ENCODE data around the gene DEUP1. TPM values are rescaled to one million over a fixed set of nuclear protein-coding genes. Genes with fewer than 3 reads are reported as not detected.
A peak's percentile ranks its signal among the peaks of the same experiment; 100 is the strongest.

DEUP1 gene
- total and polyA plus RNA-seq, 9 of the 15 experiments (the other 6 are each of a cell fraction or from before 2014, with no cell fraction given): 1.4 to 10.9 (median 9.3) TPM

DNA sequence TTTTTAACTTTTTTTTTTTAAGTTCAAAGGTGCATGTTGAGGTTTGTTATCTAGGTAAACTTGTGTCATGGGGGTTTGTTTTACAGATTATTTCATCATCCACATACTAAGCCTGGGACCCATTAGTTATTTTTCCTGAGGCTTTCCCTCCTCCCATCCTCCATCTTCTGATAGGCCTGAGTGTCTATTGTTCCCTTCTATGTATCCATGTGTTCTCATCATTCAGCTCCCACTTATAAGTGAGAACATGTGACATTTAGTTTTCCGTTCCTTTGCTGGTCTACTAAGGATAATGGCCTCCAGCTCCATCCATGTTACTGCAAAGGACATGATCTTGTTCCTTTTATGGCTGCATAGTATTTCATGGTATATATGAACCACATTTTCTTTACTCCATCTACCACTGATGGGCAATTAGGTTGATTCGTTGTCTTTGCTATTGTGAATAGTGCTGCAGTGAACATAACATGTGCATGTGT, 14.4 kb downstream of the DEUP1 start (continued):
- TF ChIP-seq HOXB6 (CRISPR knock-in tag; IDR thresholded peaks at IDR 0.05; ENCODE audit: borderline replicate concordance) (no peak), SNIP1 (IDR thresholded peaks at IDR 0.05; ENCODE audit: low read depth) (no peak), ZNF311 (CRISPR knock-in tag; IDR thresholded peaks at IDR 0.05) (no peak), KAT8 (IDR thresholded peaks at IDR 0.05; ENCODE audit: low read depth) (no peak), ZKSCAN3 (CRISPR knock-in tag; IDR thresholded peaks at IDR 0.05) (no peak), ARID2 (IDR thresholded peaks at IDR 0.05) (no peak), FUS (optimal IDR thresholded peaks at IDR 0.05; ENCODE audit: low read depth, low read length) (no peak), DPF2 (IDR thresholded peaks at IDR 0.05) (peak; percentile 50; the same call in 1 of the 2 replicates), LCOR (CRISPR knock-in tag; IDR thresholded peaks at IDR 0.05) (no peak), ZNF79 (CRISPR knock-in tag; IDR thresholded peaks at IDR 0.05; ENCODE audit: low read depth) (no peak), RNF2 (IDR thresholded peaks at IDR 0.05) (peak; percentile 43; the same call in 1 of the 2 replicates), TEAD4 (IDR thresholded peaks at IDR 0.05; ENCODE audit: low read length) (peak; percentile 68), TEAD4 (CRISPR knock-in tag; IDR thresholded peaks at IDR 0.05; ENCODE audit: borderline replicate concordance) (no peak), NFRKB (IDR thresholded peaks at IDR 0.05; ENCODE audit: low read depth) (peak; percentile 27; the same call in 1 of the 2 replicates), MECOM (CRISPR knock-in tag; IDR thresholded peaks at IDR 0.05) (no peak), NR4A1 (CRISPR knock-in tag; IDR thresholded peaks at IDR 0.05) (no peak), NR4A1 (tag; IDR thresholded peaks at IDR 0.05) (0 out of 2 replicates have a peak, but pooled peaks have one; percentile 44), STAT5A (IDR thresholded peaks at IDR 0.05; ENCODE audit: borderline replicate concordance, low read length) (0 out of 2 replicates have a peak, but pooled peaks have one; percentile 19), NBN (IDR thresholded peaks at IDR 0.05; ENCODE audit: low read depth) (no peak), NELFE (IDR thresholded peaks at IDR 0.05; ENCODE audit: insufficient read depth, insufficient read length) (no peak), TAL1 (IDR thresholded peaks at IDR 0.05) (peak; percentile 50), HNRNPUL1 (IDR thresholded peaks at IDR 0.05; ENCODE audit: low read length) (no peak), CXXC5 (CRISPR knock-in tag; IDR thresholded peaks at IDR 0.05) (peak; percentile 57), UBTF (IDR thresholded peaks at IDR 0.05; ENCODE audit: borderline replicate concordance in 1 of 2, low read depth in 2 of 2, low read length in 2 of 2) (no peak), MLX (CRISPR knock-in tag; conservative IDR thresholded peaks at IDR 0.05) (no peak), PHB2 (IDR thresholded peaks at IDR 0.05; ENCODE audit: low read depth) (no peak), MYC (IDR thresholded peaks at IDR 0.05; ENCODE audit: low read depth, low read length) (0 out of 2 replicates have a peak, but pooled peaks have one; percentile 20), MYC (CRISPR knock-in tag; IDR thresholded peaks at IDR 0.05; ENCODE audit: borderline replicate concordance, low read depth) (no peak), ZBTB8A (IDR thresholded peaks at IDR 0.05; ENCODE audit: partially characterized antibody) (no peak)
- TF ChIP-seq, protein P1, sequence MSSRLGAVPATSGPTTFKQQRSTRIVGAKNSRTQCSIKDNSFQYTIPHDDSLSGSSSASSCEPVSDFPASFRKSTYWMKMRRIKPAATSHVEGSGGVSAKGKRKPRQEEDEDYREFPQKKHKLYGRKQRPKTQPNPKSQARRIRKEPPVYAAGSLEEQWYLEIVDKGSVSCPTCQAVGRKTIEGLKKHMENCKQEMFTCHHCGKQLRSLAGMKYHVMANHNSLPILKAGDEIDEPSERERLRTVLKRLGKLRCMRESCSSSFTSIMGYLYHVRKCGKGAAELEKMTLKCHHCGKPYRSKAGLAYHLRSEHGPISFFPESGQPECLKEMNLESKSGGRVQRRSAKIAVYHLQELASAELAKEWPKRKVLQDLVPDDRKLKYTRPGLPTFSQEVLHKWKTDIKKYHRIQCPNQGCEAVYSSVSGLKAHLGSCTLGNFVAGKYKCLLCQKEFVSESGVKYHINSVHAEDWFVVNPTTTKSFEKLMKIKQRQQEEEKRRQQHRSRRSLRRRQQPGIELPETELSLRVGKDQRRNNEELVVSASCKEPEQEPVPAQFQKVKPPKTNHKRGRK (tag; IDR thresholded peaks at IDR 0.05): no peak
